HepG2 (cell line): ENCODE data around the gene SLC13A1. TPM values are rescaled to one million over a fixed set of nuclear protein-coding genes. Genes with fewer than 3 reads are reported as not detected.
A peak's percentile ranks its signal among the peaks of the same experiment; 100 is the strongest.

ENCODE experiments used
- ATAC-seq: fragments of 200-7000 bp; cut with Tn5 transposase; 3 replicates; pipeline ENCODE4 v1.9.1; 2020; ENCODE audit warnings: mild to moderate bottlenecking, moderate library complexity
- BruUV-seq: library from RNA; stranded (reverse); fragments of 400-500 nt; replicated peaks from 2 replicates; lab custom pipeline; 2021; lab: Mats Ljungman, UMichigan
- CTCF ChIA-PET: fragments of 300-600 bp; formaldehyde crosslinking; extraction: SDS; loops from one replicate; lab custom pipeline; 2021; ENCODE audit warnings: low total read pairs, inconsistent platforms, low intra/inter-chr PET ratio; lab: Yijun Ruan, JAX
- POLR2A ChIA-PET: fragments of 350-600 bp; sonication (Branson Sonifier 250); formaldehyde crosslinking; loops from one replicate; lab custom pipeline; 2020; ENCODE audit warnings: antibody characterized with exemption, inconsistent platforms; lab: Yijun Ruan, JAX
- DNase-seq: peaks from one replicate; pipeline ENCODE4 v3.0.0-alpha.2; 2015; ENCODE audit warnings: low spot score
- FAIRE-seq: peaks from 3 replicates; lab custom pipeline; 2011; peaks lifted over from hg19 to GRCh38; lab: Jason Lieb, UNC
- H2AFZ ChIP-seq: one replicate; pipeline ENCODE4 v1.6.1; 2011; ENCODE audit warnings: low read length, inconsistent platforms
- H3K27ac ChIP-seq: fragments of 300-600 bp; 3 replicates; pipeline ENCODE4 v1.8.0; 2011; ENCODE audit warnings: mixed run types, mild to moderate bottlenecking, mixed read lengths, low read length, inconsistent platforms; ENCODE audit not compliant: insufficient read depth; ENCODE audit errors: extremely low read length
- H3K27me3 ChIP-seq, 2 experiments: fragments of 200-600 bp in 1 of 2; 2 replicates in 1 of 2; 3 replicates in 1 of 2; pipeline versions ENCODE4 v1.6.0 to v1.8.0; 2011; ENCODE audit warnings: low read length in 2 of 2, mild to moderate bottlenecking in 2 of 2, moderate library complexity in 2 of 2, inconsistent platforms in 1 of 2; ENCODE audit not compliant: insufficient read depth in 2 of 2, control insufficient read depth in 1 of 2
- H3K36me3 ChIP-seq, 2 experiments: fragments of 200-600 bp in 1 of 2; replicated peaks in 1 of 2; 2 replicates in 1 of 2; 3 replicates in 1 of 2; pipeline versions ENCODE4 v1.5.1 to v1.8.0; 2011; ENCODE audit warnings: low read length in 2 of 2, inconsistent platforms in 1 of 2; ENCODE audit not compliant: insufficient read depth in 2 of 2, control insufficient read depth in 1 of 2
- H3K4me1 ChIP-seq: 2 replicates; pipeline ENCODE4 v1.5.1; 2012; ENCODE audit warnings: low read length, inconsistent platforms; ENCODE audit not compliant: insufficient read depth
- H3K4me2 ChIP-seq: 2 replicates; pipeline ENCODE4 v1.6.0; 2011; ENCODE audit warnings: low read depth, low read length, inconsistent platforms
- H3K4me3 ChIP-seq, 3 experiments: fragments of 200-600 bp in 1 of 3; sonication (generic), shearing (Covaris generic) in 1 of 3; replicated peaks in 1 of 3; 2 replicates each; pipeline ENCODE4 v1.5.1; 2011 to 2016; ENCODE audit warnings: low read length in 3 of 3, inconsistent platforms in 2 of 3, low read depth in 2 of 3, mild to moderate bottlenecking in 2 of 3, control low read depth in 1 of 3, mixed read lengths in 1 of 3; ENCODE audit not compliant: insufficient read depth in 1 of 3
- H3K79me2 ChIP-seq: one replicate; pipeline ENCODE4 v1.6.1; 2011; ENCODE audit warnings: low read length, inconsistent platforms; ENCODE audit not compliant: insufficient read depth
- H3K9ac ChIP-seq: 2 replicates; pipeline ENCODE4 v1.6.0; 2011; ENCODE audit warnings: mild to moderate bottlenecking, low read depth, low read length, inconsistent platforms; ENCODE audit not compliant: insufficient read depth
- H3K9me3 ChIP-seq: 2 replicates; pipeline ENCODE4 v1.5.1; 2012; ENCODE audit warnings: mild to moderate bottlenecking, low read length
- H4K20me1 ChIP-seq: 2 replicates; pipeline ENCODE4 v1.6.0; 2011; ENCODE audit warnings: inconsistent platforms, mild to moderate bottlenecking, low read length, moderate library complexity; ENCODE audit not compliant: insufficient read depth
- KDM5A ChIP-seq: fragments of 200-600 bp; sonication (generic); IDR thresholded peaks from 2 replicates; pipeline ENCODE4 v1.7.0; 2018; ENCODE audit warnings: antibody characterized with exemption, mild to moderate bottlenecking, low read length, borderline replicate concordance
- MAFK ChIP-seq, 2 experiments: IDR thresholded peaks in 1 of 2; conservative IDR thresholded peaks in 1 of 2; 2 replicates each; pipeline ENCODE4 v1.6.1; 2011; ENCODE audit warnings: improper control_type of control experiment in 2 of 2, low read length in 2 of 2
- ZKSCAN5 ChIP-seq: sonication (generic); formaldehyde crosslinking; IDR thresholded peaks from 2 replicates; pipeline ENCODE4 v1.5.1; 2020; ENCODE audit warnings: mild to moderate bottlenecking, missing genetic modification reagents
- ZNF564 ChIP-seq: sonication (generic); formaldehyde crosslinking; IDR thresholded peaks from 2 replicates; pipeline ENCODE4 v1.8.1; 2023; ENCODE audit warnings: mild to moderate bottlenecking, missing genetic modification reagents
- WGBS: methylation state at CpG from one replicate; pipeline ENCODE4 v1.1.6; 2017; ENCODE audit warnings: low lambda C conversion rate; 5-methylcytosine and 5-hydroxymethylcytosine counted together
- in situ Hi-C: cut with HindIII; loops from 2 replicates; pipeline ENCODE4 v1.10.0; 2017; ENCODE audit warnings: low pct_unique_long_range_greater_than_20kb; ENCODE audit not compliant: extremely low pct_ligation_motif_present
- intact Hi-C: fragments of 100-400 bp; cut with micrococcal nuclease; formaldehyde crosslinking; loops from one replicate; pipeline ENCODE4 v1.10.0; 2022; ENCODE audit not compliant: unreplicated experiment
- polyA plus RNA-seq, 8 experiments: library from polyadenylated mRNA; depleted of rRNA in 3 of 8; stranded (reverse) in 7 of 8; unstranded in 1 of 8; fragments of >200 nt; fragmentation: Illumina TruSeq in 4 of 8; extraction: Trizol in 4 of 8; gene quantifications; 2 replicates each; pipeline versions ENCODE4 v1.2.1 to v1.2.3, GENCODE V29; 2011 to 2016; ENCODE audit warnings: low read depth in 4 of 8, missing spikeins in 1 of 8, mixed read lengths in 1 of 8; ENCODE audit not compliant: insufficient read depth in 1 of 8
- total RNA-seq, 5 experiments: library from RNA; depleted of rRNA; stranded (reverse); fragments of >200 nt; fragmentation: Illumina TruSeq; extraction: Trizol; gene quantifications; 2 replicates each; pipeline ENCODE4 v1.2.3, GENCODE V29; 2016; ENCODE audit warnings: low read depth in 1 of 5
- TF ChIP-seq, protein P1 (sequence below): IDR thresholded peaks from 2 replicates; pipeline ENCODE4 v1.6.1; 2016; ENCODE audit warnings: missing genetic modification reagents, missing compliant biosample characterization

The SLC13A1 gene
- total and polyA plus RNA-seq, 2 of the 13 experiments (the other 11 are each of a cell fraction or from before 2014, with no cell fraction given) = not detected

DNA sequence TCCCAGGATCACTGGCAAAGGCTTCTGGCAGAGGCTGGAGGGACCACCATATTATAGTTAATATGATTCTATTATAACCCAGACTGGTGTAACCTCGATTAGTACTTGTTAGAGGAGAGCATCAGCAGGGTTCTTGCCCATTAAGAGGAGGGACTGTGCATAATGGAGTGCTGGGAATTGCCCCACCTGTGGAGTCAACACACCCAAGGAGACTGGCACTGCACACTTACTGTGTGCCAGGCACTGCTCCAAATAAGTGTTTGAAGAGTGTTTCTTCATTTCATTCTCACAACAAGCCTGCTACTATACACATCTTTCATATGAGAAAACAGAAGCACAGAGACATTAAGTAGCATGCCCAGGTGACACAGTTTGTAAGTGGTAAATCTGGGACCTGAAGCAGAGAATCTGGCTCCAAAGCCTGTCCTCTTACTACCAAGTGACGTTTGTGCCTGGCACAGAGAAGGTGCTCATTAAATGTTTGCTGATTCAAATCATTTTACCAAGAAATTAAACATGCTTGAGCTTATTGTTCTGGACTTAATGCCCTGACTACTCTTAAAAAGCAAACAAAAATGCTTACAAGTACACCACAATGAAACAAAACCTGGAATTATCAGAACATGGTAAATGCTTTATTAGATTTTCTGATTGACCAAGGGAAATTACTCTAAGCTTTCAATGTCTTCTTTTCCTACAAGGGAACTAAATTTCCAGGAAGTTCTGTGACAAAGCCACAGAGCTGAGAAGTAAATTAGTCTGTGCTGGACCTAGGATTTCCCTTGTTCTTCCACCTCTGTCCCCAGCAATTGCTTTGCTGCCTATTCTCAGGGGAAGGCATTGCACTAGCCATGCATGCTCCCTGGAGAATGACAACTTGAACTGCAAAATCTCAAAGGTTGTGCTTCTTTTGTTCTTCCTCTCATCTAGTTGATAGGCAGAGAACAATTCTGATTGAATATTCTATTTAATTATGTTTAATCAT lies 809 bp downstream of the SLC13A1 start (continued):
- TF ChIP-seq ZKSCAN5 = no peak
- TF ChIP-seq, protein P1, sequence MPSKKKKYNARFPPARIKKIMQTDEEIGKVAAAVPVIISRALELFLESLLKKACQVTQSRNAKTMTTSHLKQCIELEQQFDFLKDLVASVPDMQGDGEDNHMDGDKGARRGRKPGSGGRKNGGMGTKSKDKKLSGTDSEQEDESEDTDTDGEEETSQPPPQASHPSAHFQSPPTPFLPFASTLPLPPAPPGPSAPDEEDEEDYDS (CRISPR knock-in tag) = no peak

GRCh38 chr7:123198111-123198510 lies 1.7 kb downstream of the SLC13A1 start:
- ATAC-seq = no peak
- Histone ChIP-seq H4K20me1 (no peaks in the 10 kb centered on the region), H3K27ac (no peak overlapping the region), H3K9ac (no peak overlapping the region), H3K4me3 (no peak overlapping the region), H3K4me1 (no peaks in the 10 kb centered on the region), H3K36me3 (no peaks in the 10 kb centered on the region), H2AFZ (no peak overlapping the region), H3K27me3 (no peaks in the 10 kb centered on the region), H3K9me3 (no peaks in the 10 kb centered on the region), H3K4me2 (no peak overlapping the region), H3K79me2 (no peaks in the 10 kb centered on the region)
- POLR2A ChIA-PET = no interaction called here
- CTCF ChIA-PET = no interaction called here
- intact Hi-C loops (no loop called here), in situ Hi-C loops (no loop called here)
- DNase-seq = no peak
- FAIRE-seq = no peak
- peak in 1 of 2 experiments; percentile 48; a peak in 2 of 4 replicates for TF ChIP-seq MAFK (conservative IDR thresholded peaks at IDR 0.05 in 1 of 2, IDR thresholded peaks at IDR 0.05 in 1 of 2; ENCODE audit: low read length in 2 of 2)
- TF ChIP-seq KDM5A = no peak
- TF ChIP-seq ZNF564 (CRISPR knock-in tag) = no peak
- no TSS peak for BruUV-seq
- 0% methylated on average over 2 of the region's 2 CpGs for WGBS
